Osteoblast (primary cell): ENCODE data around the gene PFKL. TPM values are rescaled to one million over a fixed set of nuclear protein-coding genes. Genes with fewer than 3 reads are reported as not detected.

ENCODE experiments used
- DNase-seq: peaks from one replicate; pipeline ENCODE4 v3.0.0; 2011; ENCODE audit warnings: low spot score, mixed read lengths; ENCODE audit not compliant: insufficient read length; ENCODE audit errors: missing footprints
- H2AFZ ChIP-seq: 2 replicates; pipeline ENCODE4 v1.6.0; 2011; ENCODE audit warnings: mild to moderate bottlenecking, low read length
- H3K27ac ChIP-seq: 2 replicates; pipeline ENCODE4 v1.5.1; 2011; ENCODE audit warnings: mild to moderate bottlenecking, low read depth, low read length, moderate library complexity
- H3K27me3 ChIP-seq: 2 replicates; pipeline ENCODE4 v1.6.0; 2012; ENCODE audit warnings: mild to moderate bottlenecking, control low read depth, inconsistent platforms, low read length, moderate library complexity; ENCODE audit not compliant: insufficient read depth
- H3K36me3 ChIP-seq: 2 replicates; pipeline ENCODE4 v1.5.1; 2011; ENCODE audit warnings: mild to moderate bottlenecking, low read length, control low read depth, moderate library complexity; ENCODE audit not compliant: insufficient read depth
- H3K4me1 ChIP-seq: 2 replicates; pipeline ENCODE4 v1.5.1; 2011; ENCODE audit warnings: mild to moderate bottlenecking, low read length, control low read depth, moderate library complexity; ENCODE audit not compliant: insufficient read depth
- H3K4me2 ChIP-seq: 2 replicates; pipeline ENCODE4 v1.6.0; 2011; ENCODE audit warnings: mild to moderate bottlenecking, low read length; ENCODE audit not compliant: insufficient read depth
- H3K4me3 ChIP-seq: fragments of 200-600 bp; sonication (generic); 3 replicates; pipeline ENCODE4 v1.5.1; 2012; ENCODE audit warnings: mild to moderate bottlenecking, low read length, inconsistent platforms; ENCODE audit not compliant: insufficient read depth
- H3K79me2 ChIP-seq: 2 replicates; pipeline ENCODE4 v1.6.0; 2012; ENCODE audit warnings: mild to moderate bottlenecking, low read length, control low read depth, inconsistent platforms; ENCODE audit not compliant: insufficient read depth
- H3K9me3 ChIP-seq: 2 replicates; pipeline ENCODE4 v1.5.1; 2011; ENCODE audit warnings: low read depth, low read length, control low read depth
- H4K20me1 ChIP-seq: 2 replicates; pipeline ENCODE4 v1.6.0; 2012; ENCODE audit warnings: mild to moderate bottlenecking, low read length, control low read depth; ENCODE audit not compliant: insufficient read depth
- total RNA-seq: library from RNA; depleted of rRNA; stranded (reverse); fragments of >200 nt; gene quantifications from 2 replicates; pipeline ENCODE4 v1.2.3, GENCODE V29; 2012
- TF ChIP-seq, protein P1 (sequence below): IDR thresholded peaks from 2 replicates; pipeline ENCODE4 v1.5.1; 2011; ENCODE audit warnings: mild to moderate bottlenecking, low read depth, low read length, moderate library complexity; ENCODE audit errors: extremely low read depth

The PFKL gene
- total RNA-seq, 1 donor = 114 TPM

DNA sequence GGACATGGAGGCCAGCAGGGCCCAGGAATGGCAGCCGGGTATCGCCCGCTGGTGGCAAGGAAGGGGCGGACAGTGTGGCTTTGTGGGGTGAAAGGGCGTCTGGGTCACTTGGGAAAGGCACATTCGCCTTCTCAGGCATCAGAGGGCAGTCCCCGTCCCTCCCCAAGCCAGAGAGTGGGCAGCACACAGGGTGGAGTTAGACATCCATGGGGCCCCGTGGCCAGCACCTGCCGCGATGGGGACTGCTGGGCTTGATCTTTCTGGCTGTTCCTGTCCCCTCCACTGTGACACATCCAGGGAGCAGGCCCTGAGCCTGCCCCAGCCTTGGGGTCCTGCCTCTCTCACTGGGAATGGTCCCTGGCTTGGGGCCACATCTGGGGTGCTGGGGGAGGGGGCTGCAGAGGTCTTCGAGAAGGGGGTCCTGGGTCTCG, 49.6 kb downstream of the PFKL start:
- Histone ChIP-seq H3K4me2 (no peak overlapping the region), H3K36me3 (no peaks in the 10 kb centered on the region), H3K27ac (no peak overlapping the region), H2AFZ (no peak overlapping the region), H3K9me3 (no peaks in the 10 kb centered on the region), H3K4me1 (no peaks in the 10 kb centered on the region), H3K27me3 (peaks cover 23% of the 10 kb centered on the region), H3K4me3 (no peak overlapping the region), H4K20me1 (no peaks in the 10 kb centered on the region), H3K79me2 (no peaks in the 10 kb centered on the region)
- DNase-seq = peak; percentile 52
- TF ChIP-seq, protein P1, sequence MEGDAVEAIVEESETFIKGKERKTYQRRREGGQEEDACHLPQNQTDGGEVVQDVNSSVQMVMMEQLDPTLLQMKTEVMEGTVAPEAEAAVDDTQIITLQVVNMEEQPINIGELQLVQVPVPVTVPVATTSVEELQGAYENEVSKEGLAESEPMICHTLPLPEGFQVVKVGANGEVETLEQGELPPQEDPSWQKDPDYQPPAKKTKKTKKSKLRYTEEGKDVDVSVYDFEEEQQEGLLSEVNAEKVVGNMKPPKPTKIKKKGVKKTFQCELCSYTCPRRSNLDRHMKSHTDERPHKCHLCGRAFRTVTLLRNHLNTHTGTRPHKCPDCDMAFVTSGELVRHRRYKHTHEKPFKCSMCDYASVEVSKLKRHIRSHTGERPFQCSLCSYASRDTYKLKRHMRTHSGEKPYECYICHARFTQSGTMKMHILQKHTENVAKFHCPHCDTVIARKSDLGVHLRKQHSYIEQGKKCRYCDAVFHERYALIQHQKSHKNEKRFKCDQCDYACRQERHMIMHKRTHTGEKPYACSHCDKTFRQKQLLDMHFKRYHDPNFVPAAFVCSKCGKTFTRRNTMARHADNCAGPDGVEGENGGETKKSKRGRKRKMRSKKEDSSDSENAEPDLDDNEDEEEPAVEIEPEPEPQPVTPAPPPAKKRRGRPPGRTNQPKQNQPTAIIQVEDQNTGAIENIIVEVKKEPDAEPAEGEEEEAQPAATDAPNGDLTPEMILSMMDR = no peak

DNA sequence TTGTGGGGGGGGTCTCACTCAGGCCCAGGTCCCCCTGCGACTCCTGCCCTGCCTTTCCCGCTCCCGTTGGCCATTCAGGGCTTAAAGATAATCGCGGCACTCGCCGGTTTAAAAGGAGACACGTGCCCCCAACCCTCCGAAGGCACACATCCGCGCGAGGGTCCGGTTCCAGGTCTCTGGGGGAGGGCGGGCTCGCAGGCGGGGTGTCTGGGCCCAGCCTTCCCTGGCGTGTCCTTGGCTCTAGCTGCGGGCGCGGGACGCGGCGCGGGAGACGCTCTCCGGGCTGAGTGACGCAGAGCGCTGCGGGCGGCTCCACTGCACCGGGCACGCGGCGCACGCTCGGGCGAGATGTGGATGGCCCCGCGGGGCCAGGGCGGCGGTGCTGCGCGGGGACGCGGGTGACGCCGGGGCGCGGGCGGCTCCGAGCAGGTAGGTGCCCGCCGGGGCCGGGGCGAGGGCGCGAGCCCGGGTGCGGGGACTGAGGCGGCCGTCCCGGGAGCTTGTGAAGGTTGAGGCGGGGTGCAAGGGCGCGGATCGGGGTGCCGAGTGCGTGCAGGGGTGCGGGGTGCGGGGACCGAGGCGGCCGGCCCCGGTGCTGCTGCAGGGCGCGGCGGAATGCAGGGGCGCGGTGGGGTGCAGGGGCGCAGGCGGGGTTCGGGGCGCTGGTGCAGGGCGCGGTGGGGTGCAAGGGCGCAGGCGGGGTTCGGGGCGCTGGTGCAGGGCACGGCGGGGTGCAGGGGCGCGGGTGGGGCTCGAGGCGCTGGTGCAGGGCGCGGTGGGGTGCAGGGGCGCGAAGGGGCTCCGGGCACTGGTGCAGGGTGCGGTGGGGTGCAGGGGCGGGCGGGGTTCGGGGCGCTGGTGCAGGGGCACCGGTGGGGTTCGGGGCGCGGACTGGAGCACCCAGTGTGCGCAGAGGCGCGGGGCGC, 50.3 kb downstream of the PFKL start:
- Histone ChIP-seq H3K79me2 (no peaks in the 10 kb centered on the region), H3K27me3 (peaks cover 21% of the 10 kb centered on the region), H3K9me3 (no peaks in the 10 kb centered on the region), H3K4me2 (no peak overlapping the region), H3K4me3 (no peak overlapping the region), H3K27ac (no peak overlapping the region), H3K36me3 (no peaks in the 10 kb centered on the region), H2AFZ (no peak overlapping the region), H4K20me1 (no peaks in the 10 kb centered on the region), H3K4me1 (no peaks in the 10 kb centered on the region)
- TF ChIP-seq, protein P1 = no peak
- peak; percentile 30 for DNase-seq

DNA sequence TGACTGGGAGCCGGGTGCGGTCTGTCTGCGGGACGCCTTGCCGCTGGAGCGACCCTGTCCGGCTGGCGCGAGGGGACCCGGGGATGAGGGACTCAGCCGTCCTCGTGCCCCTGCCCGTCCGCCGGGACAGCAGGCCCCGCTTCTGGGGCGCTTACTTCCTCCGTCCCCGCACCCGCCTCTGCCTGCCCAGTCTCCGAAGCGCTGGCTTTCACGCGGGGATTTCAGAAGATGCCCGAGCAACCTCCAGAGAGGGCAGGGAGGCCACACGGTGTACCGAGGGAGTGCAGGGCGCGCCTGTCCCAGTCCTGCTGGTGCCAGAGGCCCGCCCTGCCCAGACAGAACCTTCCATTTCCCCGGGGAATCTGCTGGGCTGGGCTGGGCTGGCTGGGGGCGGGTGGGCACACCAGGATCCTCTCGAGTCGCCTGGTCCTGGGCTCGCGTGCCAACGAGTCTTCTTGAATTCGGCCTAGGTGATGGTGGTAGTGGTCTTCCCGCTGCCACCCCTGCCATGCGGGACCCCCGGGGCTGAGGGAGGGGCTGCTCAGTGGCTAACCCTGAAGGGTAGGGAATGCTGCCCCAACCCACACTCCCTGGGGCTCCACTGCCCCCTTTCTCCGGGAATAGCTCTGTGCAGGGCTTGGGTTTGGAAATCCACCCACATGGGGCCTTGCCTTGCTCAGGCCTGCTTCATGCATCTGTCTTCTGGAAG, 51.1 kb downstream of the PFKL start:
- no peaks in the 10 kb centered on the region for H3K79me2 ChIP-seq
- DNase-seq = peak; percentile 47
- H3K4me2 ChIP-seq = no peak overlapping the region
- no peaks in the 10 kb centered on the region for H4K20me1 ChIP-seq
- no peak overlapping the region for H3K27ac ChIP-seq
- no peaks in the 10 kb centered on the region for H3K9me3 ChIP-seq
- H2AFZ ChIP-seq = no peak overlapping the region
- TF ChIP-seq, protein P1 = no peak
- no peaks in the 10 kb centered on the region for H3K4me1 ChIP-seq
- no peaks in the 10 kb centered on the region for H3K36me3 ChIP-seq
- no peak overlapping the region for H3K4me3 ChIP-seq
- peaks cover 21% of the 10 kb centered on the region for H3K27me3 ChIP-seq
